Measurements from ENCODE around the gene SET. TPM values are rescaled to one million over a fixed set of nuclear protein-coding genes. Genes with fewer than 3 reads are reported as not detected.
"Not testable (repeated sequence)": the region's sequence is repeated elsewhere in the genome, so short reads cannot be mapped to it uniquely, and the experiment has no call there.

SET gene
- polyA plus RNA-seq, 1 of the 3 experiments (the other 2 are of a cell fraction), result 64.6 TPM

GRCh38 chr9:128657796-128658195, 31.2 kb upstream of the SET start:
- Histone ChIP-seq H3K4me3 (ENCODE audit: low read depth in 2 of 2, low read length in 1 of 2) (no peak overlapping the region), H3K4me1 (ENCODE audit: control insufficient read depth in 1 of 2, insufficient read depth in 2 of 2, low read depth in 1 of 2, low read length in 1 of 2) (no peaks in the 10 kb centered on the region), H3K27ac (ENCODE audit: low read depth in 2 of 2, low read length in 1 of 2) (no peak overlapping the region), H3K4me2 (no peak overlapping the region), H3K9me2 (no peaks in the 10 kb centered on the region), H3K27me3 (ENCODE audit: insufficient read depth) (no peaks in the 10 kb centered on the region), H3K9me3 (no peaks in the 10 kb centered on the region), H2AFZ (ENCODE audit: low read depth) (peak overlapping the region; percentile 96; the same call in 1 of the 2 replicates), H3K79me2 (ENCODE audit: insufficient read depth) (peaks cover 31% of the 10 kb centered on the region), H3K9ac (no peak overlapping the region), H3K36me3 (replicated peaks in 1 of 2; ENCODE audit: control insufficient read depth in 1 of 2, insufficient read depth in 2 of 2, low read length in 1 of 2) (no peaks in the 10 kb centered on the region), H4K20me1 (ENCODE audit: insufficient read depth) (no peaks in the 10 kb centered on the region), H3F3A (replicated peaks; ENCODE audit: insufficient read depth) (peaks cover 10% of the 10 kb centered on the region)
- TF ChIP-seq USF1 (IDR thresholded peaks at IDR 0.05; ENCODE audit: borderline replicate concordance, low read depth) (no peak), RCOR1 (IDR thresholded peaks at IDR 0.05; ENCODE audit: low read length) (no peak), MAX (IDR thresholded peaks at IDR 0.05; ENCODE audit: low read depth) (no peak), SMC3 (IDR thresholded peaks at IDR 0.05; ENCODE audit: low read depth, low read length) (no peak), JUND (IDR thresholded peaks at IDR 0.05) (no peak)
- TF ChIP-seq, protein P1, sequence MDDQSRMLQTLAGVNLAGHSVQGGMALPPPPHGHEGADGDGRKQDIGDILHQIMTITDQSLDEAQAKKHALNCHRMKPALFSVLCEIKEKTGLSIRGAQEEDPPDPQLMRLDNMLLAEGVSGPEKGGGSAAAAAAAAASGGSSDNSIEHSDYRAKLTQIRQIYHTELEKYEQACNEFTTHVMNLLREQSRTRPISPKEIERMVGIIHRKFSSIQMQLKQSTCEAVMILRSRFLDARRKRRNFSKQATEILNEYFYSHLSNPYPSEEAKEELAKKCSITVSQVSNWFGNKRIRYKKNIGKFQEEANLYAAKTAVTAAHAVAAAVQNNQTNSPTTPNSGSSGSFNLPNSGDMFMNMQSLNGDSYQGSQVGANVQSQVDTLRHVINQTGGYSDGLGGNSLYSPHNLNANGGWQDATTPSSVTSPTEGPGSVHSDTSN (IDR thresholded peaks at IDR 0.05), result no peak
- TF ChIP-seq, protein P2, sequence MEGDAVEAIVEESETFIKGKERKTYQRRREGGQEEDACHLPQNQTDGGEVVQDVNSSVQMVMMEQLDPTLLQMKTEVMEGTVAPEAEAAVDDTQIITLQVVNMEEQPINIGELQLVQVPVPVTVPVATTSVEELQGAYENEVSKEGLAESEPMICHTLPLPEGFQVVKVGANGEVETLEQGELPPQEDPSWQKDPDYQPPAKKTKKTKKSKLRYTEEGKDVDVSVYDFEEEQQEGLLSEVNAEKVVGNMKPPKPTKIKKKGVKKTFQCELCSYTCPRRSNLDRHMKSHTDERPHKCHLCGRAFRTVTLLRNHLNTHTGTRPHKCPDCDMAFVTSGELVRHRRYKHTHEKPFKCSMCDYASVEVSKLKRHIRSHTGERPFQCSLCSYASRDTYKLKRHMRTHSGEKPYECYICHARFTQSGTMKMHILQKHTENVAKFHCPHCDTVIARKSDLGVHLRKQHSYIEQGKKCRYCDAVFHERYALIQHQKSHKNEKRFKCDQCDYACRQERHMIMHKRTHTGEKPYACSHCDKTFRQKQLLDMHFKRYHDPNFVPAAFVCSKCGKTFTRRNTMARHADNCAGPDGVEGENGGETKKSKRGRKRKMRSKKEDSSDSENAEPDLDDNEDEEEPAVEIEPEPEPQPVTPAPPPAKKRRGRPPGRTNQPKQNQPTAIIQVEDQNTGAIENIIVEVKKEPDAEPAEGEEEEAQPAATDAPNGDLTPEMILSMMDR (IDR thresholded peaks at IDR 0.05), result no peak
- POLR2A ChIA-PET, result interaction anchor here (1.1 kb wide), 1 partner anchor 160 kb away, joined by 3 read pairs; no protein-coding TSS in a partner anchor
- DNase-seq, result no peak
- 92% methylated on average over 3 of the region's 3 CpGs for WGBS (ENCODE audit: low lambda C conversion rate)
- CTCF ChIA-PET, result interaction anchor here (1.6 kb wide), 1 partner anchor 44 kb away, joined by 7 read pairs; the partner anchor contains the start of gene PKN3

GRCh38 chr9:128666481-128666941, 22.5 kb upstream of the SET start:
- DNase-seq; H3K27ac ChIP-seq (ENCODE audit: low read depth in 2 of 2, low read length in 1 of 2); POLR2A ChIA-PET; H3K9me2 ChIP-seq; H3K27me3 ChIP-seq (ENCODE audit: insufficient read depth); CTCF ChIA-PET; H3K4me3 ChIP-seq (ENCODE audit: low read depth in 2 of 2, low read length in 1 of 2); H4K20me1 ChIP-seq (ENCODE audit: insufficient read depth); H3K9ac ChIP-seq; H2AFZ ChIP-seq (ENCODE audit: low read depth); H3K79me2 ChIP-seq (ENCODE audit: insufficient read depth); H3K4me1 ChIP-seq (ENCODE audit: control insufficient read depth in 1 of 2, insufficient read depth in 2 of 2, low read depth in 1 of 2, low read length in 1 of 2); H3K36me3 ChIP-seq (replicated peaks in 1 of 2; ENCODE audit: control insufficient read depth in 1 of 2, insufficient read depth in 2 of 2, low read length in 1 of 2); H3F3A ChIP-seq (replicated peaks; ENCODE audit: insufficient read depth); H3K9me3 ChIP-seq; H3K4me2 ChIP-seq: not testable (repeated sequence)
- TF ChIP-seq FOSL2 (IDR thresholded peaks at IDR 0.05; ENCODE audit: borderline replicate concordance, low read depth), result peak; percentile 32; the same call in 1 of the 2 replicates
- WGBS (ENCODE audit: low lambda C conversion rate), result 85% methylated on average over 8 of the region's 8 CpGs

Measured in SK-N-SH (cell line).